ENCODE results near the gene PET117. TPM values are rescaled to one million over a fixed set of nuclear protein-coding genes. Genes with fewer than 3 reads are reported as not detected.

The PET117 gene
- polyA plus RNA-seq, 3 donors from 2014 or later = 22.8 to 42.4 (median 24.9) TPM

- Mint-ChIP-seq H3K4me1 (peaks cover 6 to 8% of the 10 kb centered on the region in 2 donors), H3K9me3 (no peaks in the 10 kb centered on the region), H3K27me3 (ENCODE audit: low read depth in 3 of 3) (peaks cover 0 to 8% (median 3%) of the 10 kb centered on the region in 3 donors), H3K27ac (no peak overlapping the region), H3K36me3 (no peaks in the 10 kb centered on the region), H3K4me3 (no peak overlapping the region)
- DNase-seq = no peak
Measured at GRCh38 chr20:18132663-18133062, 5.0 kb upstream of the PET117 start.

DNA sequence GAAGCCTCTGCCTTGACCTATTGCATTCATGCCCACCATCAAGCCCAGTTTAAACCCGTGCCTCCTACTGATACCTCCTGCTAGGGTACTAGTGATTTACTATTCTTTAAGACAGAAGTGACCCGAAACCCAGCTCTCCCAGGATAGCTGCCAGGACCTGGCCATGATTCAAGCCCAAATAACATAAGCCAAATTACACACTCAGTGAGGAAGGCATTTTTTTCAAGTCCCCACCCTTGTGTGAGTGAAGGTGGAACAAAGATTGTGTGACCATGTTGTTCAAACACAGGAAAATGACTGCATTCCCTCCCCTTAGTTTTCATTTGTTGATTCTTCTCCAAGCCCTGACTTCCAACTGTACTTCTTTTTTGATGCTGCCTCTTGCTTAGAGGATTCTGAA is 3.7 kb upstream of the PET117 start:
- peaks cover 13 to 15% of the 10 kb centered on the region in 2 donors for H3K4me1 Mint-ChIP-seq
- no peak for DNase-seq
- no peak overlapping the region for H3K27ac Mint-ChIP-seq
- H3K4me3 Mint-ChIP-seq = no peak overlapping the region
- no peaks in the 10 kb centered on the region for H3K9me3 Mint-ChIP-seq
- no peaks in the 10 kb centered on the region for H3K36me3 Mint-ChIP-seq
- peaks cover 0 to 15% (median 8%) of the 10 kb centered on the region in 3 donors for H3K27me3 Mint-ChIP-seq (ENCODE audit: low read depth in 3 of 3)

DNA sequence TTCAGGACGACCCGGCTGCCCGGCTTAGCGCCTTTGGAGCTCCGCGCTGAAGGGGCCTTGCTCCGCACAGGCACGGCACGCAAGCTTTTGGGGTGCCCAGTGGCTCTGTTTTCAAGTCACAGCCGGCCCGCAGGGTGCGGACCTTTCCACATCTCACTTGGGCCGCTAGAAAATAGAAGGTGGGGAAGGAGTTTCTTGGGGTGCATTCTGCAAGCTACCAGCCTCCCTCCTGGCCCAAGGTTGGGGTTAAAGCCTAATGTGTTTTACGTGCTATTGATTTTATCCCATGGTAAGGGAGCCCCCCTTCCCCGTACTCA is 561 bp downstream of the PET117 start:
- no peaks in the 10 kb centered on the region for H3K9me3 Mint-ChIP-seq
- H3K4me1 Mint-ChIP-seq = peaks cover 28 to 38% of the 10 kb centered on the region in 2 donors
- H3K27me3 Mint-ChIP-seq (ENCODE audit: low read depth in 3 of 3) = peaks cover 0 to 15% (median 8%) of the 10 kb centered on the region in 3 donors

DNA sequence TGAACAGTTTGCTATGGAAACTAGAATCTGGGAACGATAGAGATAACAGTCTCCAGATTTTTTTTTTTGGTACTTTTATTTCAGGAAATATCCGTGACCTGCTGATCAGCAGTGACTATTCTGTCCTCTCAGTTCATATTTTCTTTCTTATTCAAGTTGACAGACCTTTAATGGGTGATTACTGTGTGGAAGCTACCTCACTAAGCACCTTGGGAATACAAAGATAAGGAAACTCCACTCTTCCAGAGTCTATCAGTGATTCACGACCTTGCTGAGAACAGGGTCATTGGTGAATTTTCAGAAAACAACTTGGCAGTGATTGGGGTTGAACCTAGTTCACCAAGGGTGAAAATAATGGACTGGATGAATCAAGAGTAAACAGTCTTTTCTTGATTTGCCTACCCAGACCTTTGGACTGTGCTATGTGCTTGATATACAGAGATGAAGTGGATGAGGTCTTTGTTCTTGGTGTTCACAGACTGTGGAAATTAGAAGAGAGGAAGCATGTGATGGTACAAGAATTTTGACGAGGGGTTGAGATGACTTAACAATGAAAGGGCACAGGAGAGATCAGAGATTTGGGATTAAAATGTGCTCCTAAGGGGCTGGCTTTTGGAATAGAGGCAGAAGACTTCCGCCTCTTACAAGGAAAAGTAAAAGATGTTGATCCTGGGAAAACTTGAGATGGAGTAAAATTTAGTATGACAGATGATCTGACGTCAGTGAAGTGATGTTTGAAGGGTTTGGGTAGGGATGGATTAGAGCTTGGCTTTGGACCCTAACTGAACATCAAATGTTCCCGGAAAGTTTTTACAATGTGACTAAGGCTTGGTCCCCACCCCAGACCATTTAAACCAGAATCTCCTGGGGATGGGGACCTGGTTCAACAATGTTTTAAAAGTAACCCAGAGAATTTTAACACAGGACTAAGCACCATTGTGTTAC is 1.2 kb downstream of the PET117 start:
- no peak for DNase-seq
- Mint-ChIP-seq H3K4me1 (peaks cover 30 to 38% of the 10 kb centered on the region in 2 donors), H3K4me3 (peak overlapping the region; percentile 87 to 91 (median 89)), H3K27me3 (ENCODE audit: low read depth in 3 of 3) (peaks cover 0 to 15% (median 8%) of the 10 kb centered on the region in 3 donors), H3K27ac (peak overlapping the region; percentile 28 to 93 (median 76)), H3K36me3 (peaks cover 3 to 6% (median 5%) of the 10 kb centered on the region in 3 donors), H3K9me3 (no peaks in the 10 kb centered on the region)

More for the DNA sequence above, 561 bp downstream of the PET117 start:
- Mint-ChIP-seq H3K4me3 (peak overlapping the region; percentile 87 to 91 (median 89)), H3K36me3 (peaks cover 3 to 6% (median 5%) of the 10 kb centered on the region in 3 donors), H3K27ac (peak overlapping the region; percentile 28 to 93 (median 76))
- DNase-seq = no peak

GRCh38 chr20:18139832-18140231 is 2.2 kb downstream of the PET117 start:
- H3K27me3 Mint-ChIP-seq (ENCODE audit: low read depth in 3 of 3) = peaks cover 0 to 15% (median 8%) of the 10 kb centered on the region in 3 donors
- no peak for DNase-seq

DNA sequence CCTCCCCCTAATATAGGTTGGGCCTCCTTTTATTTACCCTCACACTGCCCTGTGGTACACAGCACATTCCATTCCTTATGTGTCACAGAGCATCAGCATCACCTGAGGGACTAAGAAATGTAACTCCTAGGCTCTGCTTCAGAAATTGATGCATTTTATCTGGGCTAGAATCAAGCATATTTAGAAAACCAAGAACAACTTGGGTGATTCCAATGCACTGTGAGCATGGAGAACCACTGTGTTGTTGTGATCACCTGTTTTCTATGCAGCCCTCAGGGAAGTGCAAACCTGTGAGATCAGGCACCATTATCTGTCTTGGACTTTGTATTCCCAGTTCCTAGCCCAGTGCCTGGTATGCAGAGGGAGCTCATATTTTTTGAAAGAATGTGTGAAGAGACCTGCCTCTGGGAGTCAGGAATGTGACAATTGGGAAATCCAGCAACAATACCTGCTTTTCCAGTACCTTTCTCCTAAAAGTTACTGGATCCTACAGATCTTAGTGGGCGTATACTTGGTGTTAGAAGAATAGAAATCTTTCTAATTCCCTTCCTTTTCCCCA is 7.0 kb downstream of the PET117 start:
- no peaks in the 10 kb centered on the region for H3K27me3 Mint-ChIP-seq (ENCODE audit: low read depth in 3 of 3)
- H3K27ac Mint-ChIP-seq = peak overlapping the region in 1 of 6 donors; percentile 57
- peaks cover 13 to 24% of the 10 kb centered on the region in 2 donors for H3K4me1 Mint-ChIP-seq
- H3K36me3 Mint-ChIP-seq = peaks cover 5 to 25% (median 11%) of the 10 kb centered on the region in 3 donors
- H3K9me3 Mint-ChIP-seq = no peaks in the 10 kb centered on the region
- no peak for DNase-seq
- H3K4me3 Mint-ChIP-seq = no peak overlapping the region

More at GRCh38 chr20:18139832-18140231, 2.2 kb downstream of the PET117 start:
- H3K9me3 Mint-ChIP-seq = no peaks in the 10 kb centered on the region
- peaks cover 32 to 45% of the 10 kb centered on the region in 2 donors for H3K4me1 Mint-ChIP-seq
- H3K27ac Mint-ChIP-seq = peak overlapping the region in 3 of 6 donors; percentile 2 to 68 (median 32)
- peak overlapping the region; percentile 1 to 91 (median 36) for H3K4me3 Mint-ChIP-seq
- H3K36me3 Mint-ChIP-seq = peaks cover 3 to 13% (median 5%) of the 10 kb centered on the region in 3 donors

DNA sequence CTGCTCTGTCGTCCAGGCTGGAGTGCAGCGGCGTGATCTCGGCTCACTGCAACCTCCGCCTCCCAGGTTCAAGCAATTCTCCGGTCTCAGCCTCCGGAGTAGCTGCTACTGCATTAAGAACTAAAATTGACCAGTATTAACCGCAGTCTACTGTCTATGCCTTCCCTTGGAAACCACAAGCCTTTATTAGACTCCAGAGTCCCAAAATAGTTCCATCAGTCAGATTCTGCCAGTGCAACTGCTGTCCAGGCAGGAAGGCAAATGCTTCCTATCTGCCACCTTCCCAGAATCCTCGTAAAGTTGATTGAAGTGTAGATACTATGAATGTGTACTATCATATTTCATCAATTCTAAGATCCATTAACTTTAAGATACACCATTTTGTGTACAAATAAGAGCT is 16.7 kb downstream of the PET117 start:
- no peaks in the 10 kb centered on the region for H3K27me3 Mint-ChIP-seq (ENCODE audit: low read depth in 3 of 3)
- no peak overlapping the region for H3K27ac Mint-ChIP-seq
- no peaks in the 10 kb centered on the region for H3K9me3 Mint-ChIP-seq
- H3K36me3 Mint-ChIP-seq = peaks cover 10 to 33% (median 14%) of the 10 kb centered on the region in 3 donors
- H3K4me1 Mint-ChIP-seq = no peaks in the 10 kb centered on the region
- DNase-seq = no peak
- H3K4me3 Mint-ChIP-seq = no peak overlapping the region

DNA sequence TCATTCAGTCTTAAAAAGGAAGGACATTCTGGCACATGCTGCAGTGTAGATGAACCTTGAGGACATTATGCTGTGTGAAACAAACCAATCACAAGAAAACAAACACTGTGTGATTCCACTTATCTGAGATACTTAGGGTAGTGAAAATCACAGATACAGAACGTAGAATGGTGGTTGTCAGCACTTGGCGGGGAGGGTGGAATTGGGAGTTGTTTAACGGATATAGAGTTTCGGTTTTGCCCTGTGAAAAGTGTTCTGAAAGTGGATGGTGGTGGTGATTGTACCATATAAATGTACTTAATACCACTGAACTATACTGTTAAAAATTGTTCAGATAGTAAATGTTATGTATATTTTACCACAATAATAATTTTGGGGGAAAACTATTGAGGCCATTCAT is 18.4 kb downstream of the PET117 start:
- Mint-ChIP-seq H3K4me1 (no peaks in the 10 kb centered on the region), H3K9me3 (no peaks in the 10 kb centered on the region), H3K27me3 (ENCODE audit: low read depth in 3 of 3) (no peaks in the 10 kb centered on the region), H3K4me3 (no peak overlapping the region), H3K36me3 (peaks cover 10 to 28% (median 14%) of the 10 kb centered on the region in 3 donors), H3K27ac (peak overlapping the region in 1 of 6 donors; percentile 1)
- no peak for DNase-seq

- H3K4me1 Mint-ChIP-seq = peaks cover 24 to 43% of the 10 kb centered on the region in 2 donors
- peak overlapping the region in 3 of 6 donors; percentile 31 to 62 (median 37) for H3K27ac Mint-ChIP-seq
Measured at GRCh38 chr20:18164356-18164755, 26.7 kb downstream of the PET117 start.

DNA sequence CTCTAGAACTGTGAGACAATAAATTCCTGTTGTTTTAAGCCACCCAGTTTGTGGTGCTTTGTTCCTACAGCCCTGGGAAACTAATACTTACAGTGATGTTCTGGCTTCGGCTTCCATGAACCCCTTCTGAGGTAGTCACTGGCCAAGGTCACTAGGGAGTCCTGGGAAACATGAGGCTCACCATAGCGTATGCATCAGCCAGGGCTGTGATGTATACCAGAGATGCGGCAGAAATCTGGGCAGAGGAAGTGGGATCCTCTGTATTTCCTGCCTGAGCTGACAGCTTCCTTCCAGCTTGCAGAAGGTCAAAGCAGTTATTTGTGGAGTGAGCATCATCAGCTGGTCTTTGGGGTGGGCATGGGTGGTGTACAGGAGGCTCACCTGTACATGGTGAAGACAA is 27.9 kb downstream of the PET117 start:
- Mint-ChIP-seq H3K27ac (peak overlapping the region; percentile 25 to 62 (median 46)), H3K4me1 (peaks cover 24 to 52% of the 10 kb centered on the region in 2 donors), H3K27me3 (ENCODE audit: low read depth in 3 of 3) (peaks cover 0 to 4% (median 0%) of the 10 kb centered on the region in 3 donors), H3K9me3 (no peaks in the 10 kb centered on the region), H3K4me3 (no peak overlapping the region), H3K36me3 (peaks cover 11 to 47% (median 25%) of the 10 kb centered on the region in 3 donors)
- DNase-seq = no peak

More at GRCh38 chr20:18164356-18164755, 26.7 kb downstream of the PET117 start:
- DNase-seq = no peak
- Mint-ChIP-seq H3K9me3 (no peaks in the 10 kb centered on the region), H3K27me3 (ENCODE audit: low read depth in 3 of 3) (peaks cover 0 to 4% (median 0%) of the 10 kb centered on the region in 3 donors), H3K36me3 (peaks cover 15 to 43% (median 22%) of the 10 kb centered on the region in 3 donors), H3K4me3 (no peak overlapping the region)

- Mint-ChIP-seq H3K4me3 (no peak overlapping the region), H3K9me3 (no peaks in the 10 kb centered on the region), H3K36me3 (peaks cover 18 to 54% (median 29%) of the 10 kb centered on the region in 3 donors), H3K27me3 (ENCODE audit: low read depth in 3 of 3) (peaks cover 0 to 4% (median 0%) of the 10 kb centered on the region in 3 donors), H3K27ac (peak overlapping the region in 4 of 6 donors; percentile 41 to 72 (median 53)), H3K4me1 (peaks cover 24 to 58% of the 10 kb centered on the region in 2 donors)
- no peak for DNase-seq
Measured at GRCh38 chr20:18166241-18166881, 28.7 kb downstream of the PET117 start.

DNA sequence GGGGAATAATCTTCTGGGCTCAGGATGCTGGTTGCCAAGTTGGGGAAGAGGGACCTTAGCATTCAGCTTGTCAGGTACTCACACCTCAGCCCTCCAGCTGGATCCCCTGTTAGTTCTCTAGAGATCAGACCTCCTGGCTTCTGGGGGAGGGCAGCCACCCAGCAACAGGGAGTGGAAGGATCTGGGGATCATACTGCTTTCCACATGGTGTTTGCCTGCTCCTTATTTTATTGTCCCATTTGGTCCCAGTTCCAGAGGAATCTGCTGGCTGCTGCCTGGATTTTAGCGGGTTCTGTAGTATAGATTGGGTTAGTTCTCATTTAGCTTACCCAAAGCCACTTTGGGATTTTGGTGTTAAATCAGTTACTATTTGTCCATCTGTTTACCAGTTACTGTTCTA is 29.3 kb downstream of the PET117 start:
- H3K36me3 Mint-ChIP-seq = peaks cover 18 to 49% (median 29%) of the 10 kb centered on the region in 3 donors
- peaks cover 0 to 4% (median 0%) of the 10 kb centered on the region in 3 donors for H3K27me3 Mint-ChIP-seq (ENCODE audit: low read depth in 3 of 3)
- peaks cover 24 to 60% of the 10 kb centered on the region in 2 donors for H3K4me1 Mint-ChIP-seq
- no peak overlapping the region for H3K4me3 Mint-ChIP-seq
- peak overlapping the region in 2 of 6 donors; percentile 17 to 72 for H3K27ac Mint-ChIP-seq
- H3K9me3 Mint-ChIP-seq = no peaks in the 10 kb centered on the region
- DNase-seq = no peak

DNA sequence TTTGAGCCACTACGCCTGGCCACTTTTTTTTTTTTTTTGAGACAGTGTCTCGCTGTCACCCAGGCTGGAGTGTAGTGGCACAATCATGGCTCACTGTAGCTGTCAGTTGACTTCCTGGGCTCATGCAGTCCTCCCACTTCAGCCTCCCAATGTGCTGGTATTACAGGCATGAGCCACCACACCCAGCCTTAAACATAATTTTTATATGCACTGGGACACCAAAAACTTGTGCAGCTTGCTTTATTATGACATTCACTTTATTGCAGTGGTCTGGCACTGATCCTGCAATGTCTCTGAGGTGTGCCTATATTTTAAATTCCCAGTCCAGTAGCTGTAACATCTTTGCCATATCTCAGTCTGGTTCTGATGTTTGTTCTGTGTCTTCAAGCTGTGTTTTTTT is 34.7 kb downstream of the PET117 start:
- peak overlapping the region in 1 of 6 donors; percentile 65 for H3K27ac Mint-ChIP-seq
- H3K4me3 Mint-ChIP-seq = no peak overlapping the region
- H3K4me1 Mint-ChIP-seq = peaks cover 16 to 54% of the 10 kb centered on the region in 2 donors
- H3K27me3 Mint-ChIP-seq (ENCODE audit: low read depth in 3 of 3) = peaks cover 0 to 2% (median 2%) of the 10 kb centered on the region in 3 donors
- no peak for DNase-seq
- H3K36me3 Mint-ChIP-seq = peaks cover 13 to 58% (median 31%) of the 10 kb centered on the region in 3 donors
- no peaks in the 10 kb centered on the region for H3K9me3 Mint-ChIP-seq
